OCI-LY3 (cell line): ENCODE data around the gene APBA1.

Experiments
- H2AFZ ChIP-seq: fragments of 200-600, 300-600 bp; shearing (Covaris generic); 2 replicates; pipeline ENCODE4 v1.6.0; 2014; ENCODE audit warnings: antibody characterized with exemption, low read depth, low read length
- H3K27ac ChIP-seq: fragments of 200-600, 300-600 bp; sonication (generic); 2 replicates; pipeline ENCODE4 v1.5.1; 2014; ENCODE audit warnings: mild to moderate bottlenecking, low read length, moderate library complexity, mixed read lengths
- H3K27me3 ChIP-seq: fragments of 200-600, 300-600 bp; sonication (generic); 2 replicates; pipeline ENCODE4 v1.6.1; 2014; ENCODE audit warnings: low read depth, low read length, mixed read lengths
- H3K36me3 ChIP-seq: fragments of 200-600, 300-600 bp; sonication (generic); replicated peaks from 2 replicates; pipeline ENCODE3; 2014; ENCODE audit warnings: low read depth, low read length, mixed read lengths
- H3K4me1 ChIP-seq: fragments of 300-600, 200-600 bp; sonication (generic); 2 replicates; pipeline ENCODE4 v1.6.1; 2014; ENCODE audit warnings: low read length, mixed read lengths
- H3K4me2 ChIP-seq: fragments of 200-600, 300-600 bp; sonication (generic); 2 replicates; pipeline ENCODE4 v1.6.1; 2014; ENCODE audit warnings: low read length, mixed read lengths
- H3K4me3 ChIP-seq: fragments of 300-600, 200-600 bp; sonication (generic); 2 replicates; pipeline ENCODE4 v1.5.1; 2014; ENCODE audit warnings: antibody characterized with exemption, mild to moderate bottlenecking, low read length, moderate library complexity
- H3K79me2 ChIP-seq: fragments of 300-600, 200-600 bp; shearing (Covaris generic); 2 replicates; pipeline ENCODE4 v1.6.1; 2014; ENCODE audit warnings: mild to moderate bottlenecking, low read length, mixed read lengths
- H3K9ac ChIP-seq: fragments of 300-600, 200-600 bp; shearing (Covaris generic); 2 replicates; pipeline ENCODE4 v1.6.0; 2014; ENCODE audit warnings: mild to moderate bottlenecking, low read length, moderate library complexity
- H3K9me3 ChIP-seq: fragments of 200-600, 300-600 bp; shearing (Covaris generic); 2 replicates; pipeline ENCODE4 v1.6.1; 2014; ENCODE audit warnings: low read length, mixed read lengths; ENCODE audit not compliant: insufficient read depth
- H4K20me1 ChIP-seq: fragments of 200-600, 300-600 bp; sonication (generic); 2 replicates; pipeline ENCODE4 v1.6.1; 2016; ENCODE audit warnings: low read length, mixed read lengths; ENCODE audit not compliant: insufficient read depth
- CTCF ChIP-seq: fragments of 200-600, 300-600 bp; sonication (generic); IDR thresholded peaks from 2 replicates; pipeline ENCODE4 v1.5.1; 2014; ENCODE audit warnings: antibody characterized with exemption, low read length, low read depth
- EZH2phosphoT487 ChIP-seq: fragments of 200-600 bp; shearing (Covaris generic); IDR thresholded peaks from 2 replicates; pipeline ENCODE4 v1.6.1; 2018; ENCODE audit warnings: antibody characterized with exemption, mixed run types, low read depth

Gene APBA1

GRCh38 chr9:69389437-69389995 is 282.7 kb downstream of the APBA1 start:
- Histone ChIP-seq H3K4me3 (no peak overlapping the region), H3K9ac (no peak overlapping the region), H3K4me1 (no peaks in the 10 kb centered on the region), H4K20me1 (no peaks in the 10 kb centered on the region), H3K9me3 (no peaks in the 10 kb centered on the region), H3K4me2 (no peak overlapping the region), H3K27me3 (peaks cover 15% of the 10 kb centered on the region), H3K36me3 (no peaks in the 10 kb centered on the region), H3K79me2 (no peaks in the 10 kb centered on the region), H2AFZ (no peak overlapping the region), H3K27ac (no peak overlapping the region)
- TF ChIP-seq CTCF (no peak), EZH2phosphoT487 (no peak)

- H3K27me3 ChIP-seq = peaks cover 17% of the 10 kb centered on the region
- no peaks in the 10 kb centered on the region for H3K79me2 ChIP-seq
- H3K9ac ChIP-seq = no peak overlapping the region
- no peak overlapping the region for H3K4me3 ChIP-seq
- H3K4me2 ChIP-seq = no peak overlapping the region
- no peaks in the 10 kb centered on the region for H4K20me1 ChIP-seq
- no peak overlapping the region for H3K27ac ChIP-seq
- TF ChIP-seq CTCF (no peak), EZH2phosphoT487 (no peak)
- H3K4me1 ChIP-seq = no peaks in the 10 kb centered on the region
- H3K36me3 ChIP-seq = no peaks in the 10 kb centered on the region
- H2AFZ ChIP-seq = no peak overlapping the region
- H3K9me3 ChIP-seq = no peaks in the 10 kb centered on the region
Observed at GRCh38 chr9:69388596-69388995, 283.6 kb downstream of the APBA1 start.

- Histone ChIP-seq H3K9me3 (no peaks in the 10 kb centered on the region), H4K20me1 (no peaks in the 10 kb centered on the region), H3K4me1 (no peaks in the 10 kb centered on the region), H3K27ac (no peak overlapping the region), H3K4me2 (no peak overlapping the region), H3K9ac (no peak overlapping the region), H3K4me3 (no peak overlapping the region), H3K27me3 (peaks cover 35% of the 10 kb centered on the region), H2AFZ (no peak overlapping the region), H3K79me2 (no peaks in the 10 kb centered on the region), H3K36me3 (no peaks in the 10 kb centered on the region)
- TF ChIP-seq CTCF (no peak), EZH2phosphoT487 (no peak)
Observed at GRCh38 chr9:69386651-69387050, 285.5 kb downstream of the APBA1 start.

GRCh38 chr9:69385581-69386033 is 286.6 kb downstream of the APBA1 start:
- no peak overlapping the region for H3K4me3 ChIP-seq
- H3K36me3 ChIP-seq = no peaks in the 10 kb centered on the region
- H3K9ac ChIP-seq = no peak overlapping the region
- H4K20me1 ChIP-seq = no peaks in the 10 kb centered on the region
- peaks cover 39% of the 10 kb centered on the region for H3K27me3 ChIP-seq
- no peaks in the 10 kb centered on the region for H3K9me3 ChIP-seq
- TF ChIP-seq EZH2phosphoT487 (no peak), CTCF (no peak)
- H3K27ac ChIP-seq = no peak overlapping the region
- H2AFZ ChIP-seq = no peak overlapping the region
- no peaks in the 10 kb centered on the region for H3K79me2 ChIP-seq
- no peaks in the 10 kb centered on the region for H3K4me1 ChIP-seq
- H3K4me2 ChIP-seq = no peak overlapping the region
